GM21515 (cell line): ENCODE data around the gene EMILIN2.
A peak's percentile ranks its signal among the peaks of the same experiment; 100 is the strongest.

Source experiments
- ATAC-seq: cut with Tn5 transposase; IDR thresholded peaks from one replicate; pipeline ENCODE4 v1.9.1; 2021; ENCODE audit not compliant: unreplicated experiment

Gene EMILIN2

GRCh38 chr18:2948038-2948437, 101.2 kb downstream of the EMILIN2 start:
- no peak for ATAC-seq

GRCh38 chr18:2952605-2953004, 105.8 kb downstream of the EMILIN2 start:
- no peak for ATAC-seq

DNA sequence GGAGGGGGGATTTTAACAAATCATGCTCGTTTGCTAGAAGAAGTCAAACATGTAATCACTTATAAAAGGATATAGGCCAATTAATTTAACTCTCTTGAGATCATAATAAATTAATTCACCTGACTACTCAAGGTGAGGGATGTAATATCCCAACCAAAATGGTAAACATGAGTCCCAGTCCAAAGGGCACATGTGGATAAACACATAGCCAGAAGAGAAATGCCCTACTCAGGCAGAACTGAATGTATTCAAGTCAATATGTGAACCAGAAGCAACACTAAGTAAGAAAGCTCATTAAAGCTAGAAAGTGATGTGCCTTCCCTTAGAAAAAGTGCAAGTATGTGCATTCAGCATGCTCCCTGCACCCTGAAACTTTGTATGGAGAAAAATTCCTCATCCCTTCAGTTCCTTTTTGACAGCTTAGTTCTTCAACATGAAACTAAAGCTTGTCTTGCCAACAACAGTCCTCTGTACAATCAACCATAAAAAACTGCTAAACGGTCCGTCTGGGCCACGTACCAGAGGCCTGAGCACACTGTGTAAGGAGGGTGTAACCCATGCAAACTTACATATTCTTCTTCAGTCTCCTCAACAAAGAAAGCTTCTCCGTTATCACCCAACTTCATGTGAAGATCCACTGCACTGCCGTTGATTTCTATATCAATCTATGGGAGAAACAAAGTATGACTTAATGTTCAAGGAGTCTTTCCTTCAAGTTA, 107.3 kb downstream of the EMILIN2 start:
- no peak for ATAC-seq

GRCh38 chr18:2954869-2955645, 108.3 kb downstream of the EMILIN2 start:
- no peak for ATAC-seq

DNA sequence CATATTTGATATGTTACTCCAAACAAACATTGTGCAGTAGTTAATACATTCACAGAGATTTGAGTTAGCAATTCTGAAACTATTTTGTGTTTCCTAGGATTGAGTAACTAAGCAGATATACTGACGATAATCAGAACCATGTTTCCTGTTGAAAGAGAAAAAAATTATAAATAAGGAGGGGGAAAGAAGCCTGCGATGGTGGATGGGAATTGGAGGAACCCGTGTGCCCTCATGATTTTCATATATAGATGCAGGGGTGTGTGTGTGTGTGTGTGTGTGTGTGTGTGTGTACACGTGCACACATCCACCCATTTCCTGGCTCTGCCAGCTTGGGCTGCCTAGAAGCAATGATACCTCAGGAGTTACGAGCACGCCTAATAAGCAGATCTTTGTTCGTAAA, 109.2 kb downstream of the EMILIN2 start:
- no peak for ATAC-seq

- peak; percentile 54 for ATAC-seq
Observed at GRCh38 chr18:2958819-2959298, 112.1 kb downstream of the EMILIN2 start.

- ATAC-seq = no peak
Observed at GRCh38 chr18:2959341-2959740, 112.5 kb downstream of the EMILIN2 start.

- ATAC-seq = no peak
Observed at GRCh38 chr18:2960983-2961696, 114.3 kb downstream of the EMILIN2 start.

GRCh38 chr18:2961821-2962220, 115.0 kb downstream of the EMILIN2 start:
- no peak for ATAC-seq

DNA sequence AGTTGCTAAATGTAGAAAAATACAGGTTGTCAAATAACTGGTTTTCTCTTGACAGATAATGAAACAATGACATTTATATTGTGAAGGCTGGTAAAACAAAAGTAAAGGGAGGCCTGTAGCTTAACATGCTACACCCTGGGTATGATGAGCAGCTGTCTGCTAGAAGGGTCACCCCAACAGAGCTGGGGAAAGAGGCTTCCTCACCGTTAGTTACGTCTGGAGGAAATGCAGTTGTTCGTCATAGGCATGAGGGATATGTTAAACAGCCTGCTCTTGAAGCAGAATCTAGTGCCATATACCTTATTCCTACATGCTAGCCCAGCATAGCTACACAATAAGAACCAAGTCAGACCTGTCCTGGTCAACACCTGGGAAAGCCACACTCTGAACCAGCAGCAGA, 116.2 kb downstream of the EMILIN2 start:
- ATAC-seq = no peak

- ATAC-seq = no peak
Observed at GRCh38 chr18:2964361-2965010, 117.7 kb downstream of the EMILIN2 start.
